ENCODE results near the gene PRSS33. TPM values are rescaled to one million over a fixed set of nuclear protein-coding genes. Genes with fewer than 3 reads are reported as not detected.

Gene PRSS33
- total RNA-seq, 1 donor from 2014 or later: not detected

- no peak for FAIRE-seq
- Histone ChIP-seq H3K27me3 (ENCODE audit: control insufficient read depth, insufficient read depth, low read length) (peaks cover 2% of the 10 kb centered on the region), H3K4me3 (ENCODE audit: low read depth, low read length) (no peak overlapping the region), H3K36me3 (ENCODE audit: control insufficient read depth, insufficient read depth, low read length) (no peaks in the 10 kb centered on the region)
- DNase-seq (ENCODE audit: low read depth): no peak
- TF ChIP-seq CTCF (IDR thresholded peaks at IDR 0.05; ENCODE audit: insufficient read depth, low read length, severe bottlenecking): no peak
Measured at GRCh38 chr16:2734844-2735515, 52.4 kb downstream of the PRSS33 start.

Other genes with a start within 250 kb of the PRSS33 start
- 11.8 and 17.7 TPM in 2 replicates for gene PDPK1, start 249.5 kb downstream of the PRSS33 start, total RNA-seq
- 28.4 and 46.1 TPM in 2 replicates for gene KCTD5, start 105.0 kb downstream of the PRSS33 start, total RNA-seq
- gene PRSS27, start 67.3 kb downstream of the PRSS33 start, total RNA-seq: 1.3 and 4.5 TPM in 2 replicates
- gene SRRM2, start 34.9 kb downstream of the PRSS33 start, total RNA-seq: 30.5 and 41.5 TPM in 2 replicates
- 468 and 946 TPM in 2 replicates for gene ELOB, start 10.3 kb downstream of the PRSS33 start, total RNA-seq
- gene PRSS41, start 10.9 kb upstream of the PRSS33 start, total RNA-seq: not detected in 2 replicates
- gene PRSS21, start 29.7 kb upstream of the PRSS33 start, total RNA-seq: 2.8 and 4.5 TPM in 2 replicates
- gene ZG16B, start 42.7 kb upstream of the PRSS33 start, total RNA-seq: 0.53 and 0.90 TPM in 2 replicates
- 9.2 and 16.9 TPM in 2 replicates for gene PRSS22, start 70.6 kb upstream of the PRSS33 start, total RNA-seq
- gene FLYWCH2, start 95.7 kb upstream of the PRSS33 start, total RNA-seq: 63.7 and 76.0 TPM in 2 replicates
- 41.9 and 96.5 TPM in 2 replicates for gene FLYWCH1, start 124.4 kb upstream of the PRSS33 start, total RNA-seq
- gene KREMEN2, start 176.7 kb upstream of the PRSS33 start, total RNA-seq: 1.1 and 1.2 TPM in 2 replicates
- 5.3 and 5.5 TPM in 2 replicates for gene PAQR4, start 181.8 kb upstream of the PRSS33 start, total RNA-seq
- gene PKMYT1, start 192.9 kb upstream of the PRSS33 start, total RNA-seq: 0.26 and 0.51 TPM in 2 replicates
- gene CLDN9, start 225.4 kb upstream of the PRSS33 start, total RNA-seq: under 0.01 and 0.13 TPM in 2 replicates
- not detected in 2 replicates for gene CLDN6, start 230.6 kb upstream of the PRSS33 start, total RNA-seq
- 440 and 686 TPM in 2 replicates for gene TNFRSF12A, start 232.8 kb upstream of the PRSS33 start, total RNA-seq
- gene HCFC1R1, start 236.4 kb upstream of the PRSS33 start, total RNA-seq: 1.1 and 5.6 TPM in 2 replicates
- gene THOC6, start 236.5 kb upstream of the PRSS33 start, total RNA-seq: 23.7 and 28.4 TPM in 2 replicates
- gene BICDL2, start 249.4 kb upstream of the PRSS33 start, total RNA-seq: 24.5 and 56.1 TPM in 2 replicates